ENCODE results near the gene MTHFSD. TPM values are rescaled to one million over a fixed set of nuclear protein-coding genes. Genes with fewer than 3 reads are reported as not detected.

Gene MTHFSD
- total and polyA plus RNA-seq, 4 donors: 9.4 to 28.5 (median 16.6) TPM

DNA sequence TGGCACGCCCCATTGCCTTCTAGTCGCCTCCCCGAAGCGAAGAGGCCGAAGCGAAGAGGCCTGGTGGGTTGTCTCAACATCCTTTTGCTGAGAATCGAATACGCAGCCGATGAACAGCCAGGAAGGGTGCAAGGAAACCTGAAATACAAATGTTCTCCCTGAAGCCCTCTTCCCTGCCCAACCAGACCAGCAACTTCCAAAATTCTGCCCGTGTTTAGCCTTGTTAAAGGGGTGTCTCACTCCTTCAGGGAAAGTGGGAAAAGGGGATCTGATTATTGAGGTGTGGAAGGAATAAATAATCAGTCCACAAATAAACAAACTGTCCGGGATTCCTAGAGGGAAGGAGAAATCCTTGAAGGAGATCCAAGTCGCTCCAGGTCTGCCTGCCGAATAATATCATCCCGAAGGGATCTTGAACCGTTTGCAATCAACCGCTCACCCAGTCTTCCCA is 10.2 kb upstream of the MTHFSD start:
- no peak overlapping the region for H3K27ac ChIP-seq (ENCODE audit: low read depth in 1 of 2, low read length in 1 of 2)
- H3K4me3 ChIP-seq: no peak overlapping the region
- WGBS, 2 donors: 36 to 37% methylated on average over 16 of the region's 16 CpGs
- no peak for TF ChIP-seq CTCF (IDR thresholded peaks at IDR 0.05; ENCODE audit: control extremely low read depth, extremely low read depth)
- no peaks in the 10 kb centered on the region for H3K36me3 ChIP-seq (ENCODE audit: control insufficient read depth in 4 of 4, insufficient read depth in 4 of 4, low read length in 4 of 4)
- peaks cover 0 to 2% (median 0%) of the 10 kb centered on the region in 4 donors for H3K9me3 ChIP-seq (ENCODE audit: control insufficient read depth in 4 of 4, insufficient read depth in 3 of 4, low read length in 3 of 4)
- peaks cover 9 to 50% (median 47%) of the 10 kb centered on the region in 3 donors for H3K27me3 ChIP-seq (ENCODE audit: control insufficient read depth in 3 of 3, insufficient read depth in 3 of 3, low read length in 2 of 3)
- peaks cover 0 to 10% (median 4%) of the 10 kb centered on the region in 5 donors for H3K4me1 ChIP-seq (ENCODE audit: control insufficient read depth in 5 of 5, insufficient read depth in 5 of 5, low read length in 5 of 5)
- ATAC-seq (ENCODE audit: insufficient read depth, low FRiP score) (no peak), DNase-seq (no peak)
- H3K9ac ChIP-seq (ENCODE audit: insufficient read depth in 1 of 2, low read length in 2 of 2): no peak overlapping the region

DNA sequence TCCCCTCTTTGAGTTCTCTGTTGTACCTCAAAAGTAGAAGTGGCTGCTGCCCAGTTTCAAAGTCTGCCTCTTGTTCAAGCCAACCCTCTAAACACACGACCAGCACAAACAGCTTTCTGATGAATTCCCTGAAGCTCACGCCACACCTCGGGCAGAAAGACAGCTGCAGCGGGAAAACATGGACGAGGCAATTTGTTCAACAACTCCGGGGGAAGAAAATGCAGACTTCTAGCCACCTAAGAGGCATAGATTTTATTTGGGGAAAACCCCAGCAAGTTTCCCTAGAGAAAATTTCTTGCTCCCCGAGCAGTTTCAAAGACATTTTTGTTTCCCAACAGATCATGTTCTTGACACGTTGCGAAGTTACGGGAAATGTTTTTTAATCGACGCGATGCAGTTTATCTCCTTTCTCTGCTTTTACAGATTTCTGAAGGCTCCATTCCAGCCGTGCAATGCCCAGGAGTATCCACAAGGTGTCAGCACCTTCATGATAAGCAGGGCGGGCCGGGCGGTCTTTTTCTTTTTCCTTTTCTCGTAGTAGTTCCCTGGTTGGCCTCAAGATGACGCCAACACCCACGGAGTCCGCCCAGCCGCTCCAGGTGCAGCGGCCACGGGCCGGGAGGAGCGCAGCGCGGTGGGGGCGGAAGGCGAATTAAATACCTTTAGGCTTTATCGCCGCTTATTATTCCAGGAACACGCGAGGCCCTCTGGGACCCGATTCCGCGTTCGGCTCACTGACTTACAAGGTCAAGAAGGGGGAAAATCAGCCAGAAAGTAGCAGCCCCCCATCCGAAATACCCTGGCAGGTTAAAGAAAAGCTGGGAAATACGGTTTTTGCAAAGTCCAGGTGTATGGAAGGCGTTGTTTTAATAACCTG is 8.7 kb upstream of the MTHFSD start:
- peak overlapping the region; percentile 16 to 50 for H3K9ac ChIP-seq (ENCODE audit: insufficient read depth in 1 of 2, low read length in 2 of 2)
- no peak overlapping the region for H3K4me3 ChIP-seq

DNA sequence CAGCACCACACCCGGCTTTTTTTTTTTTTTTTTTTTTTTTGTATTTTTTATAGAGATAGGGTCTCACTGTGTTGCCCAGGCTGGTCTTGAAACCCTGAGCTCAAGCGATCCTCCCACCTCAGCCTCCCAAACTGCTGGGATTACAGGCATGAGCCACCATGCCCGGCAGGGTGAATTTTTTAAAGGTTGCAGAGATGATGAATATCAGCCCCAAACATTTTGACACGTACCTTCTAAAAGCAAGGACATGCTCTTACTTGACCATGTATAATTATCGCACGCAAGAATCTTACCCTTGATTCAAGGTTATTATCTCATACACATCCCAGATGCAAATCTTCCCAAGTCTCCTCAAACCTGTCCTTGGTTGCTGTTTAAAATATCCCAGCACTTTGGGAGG is 7.3 kb upstream of the MTHFSD start:
- no peak for TF ChIP-seq CTCF (IDR thresholded peaks at IDR 0.05; ENCODE audit: control extremely low read depth, extremely low read depth)
- WGBS, 2 donors: 77 to 82% methylated on average over 6 of the region's 6 CpGs

More for the DNA sequence above, 8.7 kb upstream of the MTHFSD start:
- TF ChIP-seq CTCF (IDR thresholded peaks at IDR 0.05; ENCODE audit: control extremely low read depth, extremely low read depth): peak; percentile 100
- Histone ChIP-seq H3K4me1 (ENCODE audit: control insufficient read depth in 5 of 5, insufficient read depth in 5 of 5, low read length in 5 of 5) (peaks cover 0 to 10% (median 4%) of the 10 kb centered on the region in 5 donors), H3K9me3 (ENCODE audit: control insufficient read depth in 4 of 4, insufficient read depth in 3 of 4, low read length in 3 of 4) (peaks cover 0 to 2% (median 0%) of the 10 kb centered on the region in 4 donors), H3K27me3 (ENCODE audit: control insufficient read depth in 3 of 3, insufficient read depth in 3 of 3, low read length in 2 of 3) (peaks cover 9 to 35% (median 32%) of the 10 kb centered on the region in 3 donors), H3K27ac (ENCODE audit: low read depth in 1 of 2, low read length in 1 of 2) (no peak overlapping the region), H3K36me3 (ENCODE audit: control insufficient read depth in 4 of 4, insufficient read depth in 4 of 4, low read length in 4 of 4) (no peaks in the 10 kb centered on the region)
- peak; percentile 97 for ATAC-seq (ENCODE audit: insufficient read depth, low FRiP score)
- 1% methylated on average over 41 of the region's 41 CpGs for WGBS, 2 donors
- peak; percentile 91 to 94 (median 93) for DNase-seq

More for the DNA sequence above, 7.3 kb upstream of the MTHFSD start:
- no peaks in the 10 kb centered on the region for H3K36me3 ChIP-seq (ENCODE audit: control insufficient read depth in 4 of 4, insufficient read depth in 4 of 4, low read length in 4 of 4)
- no peak for DNase-seq
- peaks cover 0 to 1% (median 0%) of the 10 kb centered on the region in 4 donors for H3K9me3 ChIP-seq (ENCODE audit: control insufficient read depth in 4 of 4, insufficient read depth in 3 of 4, low read length in 3 of 4)
- H3K9ac ChIP-seq (ENCODE audit: insufficient read depth in 1 of 2, low read length in 2 of 2): no peak overlapping the region
- no peak overlapping the region for H3K4me3 ChIP-seq
- no peak for ATAC-seq (ENCODE audit: insufficient read depth, low FRiP score)
- peaks cover 9 to 29% (median 27%) of the 10 kb centered on the region in 3 donors for H3K27me3 ChIP-seq (ENCODE audit: control insufficient read depth in 3 of 3, insufficient read depth in 3 of 3, low read length in 2 of 3)
- H3K4me1 ChIP-seq (ENCODE audit: control insufficient read depth in 5 of 5, insufficient read depth in 5 of 5, low read length in 5 of 5): peaks cover 0 to 6% (median 4%) of the 10 kb centered on the region in 5 donors
- H3K27ac ChIP-seq (ENCODE audit: low read depth in 1 of 2, low read length in 1 of 2): no peak overlapping the region
